Articular chondrocyte of knee joint (primary cell): Measurements from ENCODE around the gene SLC35D3. TPM values are rescaled to one million over a fixed set of nuclear protein-coding genes. Genes with fewer than 3 reads are reported as not detected.

Experiments used
- small RNA-seq: library from RNA; depleted of rRNA; stranded (forward); fragments of <200 nt; gene quantifications from one replicate; pipeline ENCODE3, GENCODE V24; 2012
- total RNA-seq: library from RNA; depleted of rRNA; stranded (reverse); fragments of >200 nt; gene quantifications from 2 replicates; pipeline ENCODE4 v1.2.3, GENCODE V29; 2012

The SLC35D3 gene
- not detected in 2 replicates for total RNA-seq

GRCh38 chr6:136921936-136922684 is at the start of gene SLC35D3:
SLC35D3 (plus strand) TSS chr6:136922301; CDS start chr6:136922429, 128 bp downstream.

Small RNA genes lying within 50 kb of the gene (small RNA-seq; reads per million reads assigned to genes)
- not detected for gene RF00019
- gene RPL35AP3 = not detected

Other genes with a start within 250 kb of the SLC35D3 start
- gene MAP3K5, start 129.8 kb upstream of the SLC35D3 start, total RNA-seq = 7.6 and 16.2 TPM in 2 replicates
- gene PEX7, start 99.7 kb upstream of the SLC35D3 start, total RNA-seq = 8.0 and 12.1 TPM in 2 replicates
- 0.26 and 0.43 TPM in 2 replicates for gene IL20RA, start 122.7 kb downstream of the SLC35D3 start, total RNA-seq